HepG2 (cell line): ENCODE data around the gene INHA. TPM values are rescaled to one million over a fixed set of nuclear protein-coding genes. Genes with fewer than 3 reads are reported as not detected.

Experiments
- ELK4 ChIP-seq: sonication (generic); formaldehyde crosslinking; IDR thresholded peaks from 2 replicates; pipeline ENCODE4 v1.9.0; 2021; ENCODE audit warnings: missing genetic modification reagents, borderline replicate concordance
- GATA4 ChIP-seq: sonication (generic); IDR thresholded peaks from 2 replicates; pipeline ENCODE4 v1.6.1; 2016; ENCODE audit warnings: antibody characterized with exemption, low read depth, borderline replicate concordance
- MNT ChIP-seq: fragments of 450-650 bp; IDR thresholded peaks from 2 replicates; pipeline ENCODE4 v1.6.1; 2016
- MXI1 ChIP-seq: IDR thresholded peaks from 3 replicates; pipeline ENCODE4 v1.6.1; 2012; ENCODE audit warnings: low read depth, low read length, inconsistent platforms, borderline replicate concordance
- NFE2L2 ChIP-seq: fragments of 150-350 bp; IDR thresholded peaks from 2 replicates; pipeline ENCODE4 v1.6.1; 2014; ENCODE audit warnings: low read length
- RFXANK ChIP-seq: IDR thresholded peaks from 2 replicates; pipeline ENCODE4 v1.6.1; 2016
- SETDB1 ChIP-seq: sonication (generic); formaldehyde crosslinking; IDR thresholded peaks from 2 replicates; pipeline ENCODE4 v1.5.1; 2020; ENCODE audit warnings: missing genetic modification reagents, mild to moderate bottlenecking, borderline replicate concordance
- SNAPC2 ChIP-seq: sonication (generic); formaldehyde crosslinking; IDR thresholded peaks from 2 replicates; pipeline ENCODE4 v1.8.1; 2022; ENCODE audit warnings: mild to moderate bottlenecking, missing genetic modification reagents
- ZNF292 ChIP-seq: sonication (generic); formaldehyde crosslinking; IDR thresholded peaks from 2 replicates; pipeline ENCODE4 v1.8.1; 2022; ENCODE audit warnings: mild to moderate bottlenecking, low read depth, missing genetic modification reagents, borderline replicate concordance
- ZNF652 ChIP-seq: IDR thresholded peaks from 2 replicates; pipeline ENCODE4 v1.6.1; 2016; ENCODE audit warnings: low read depth, borderline replicate concordance
- ZNF687 ChIP-seq: sonication (generic); formaldehyde crosslinking; IDR thresholded peaks from 2 replicates; pipeline ENCODE4 v1.5.1; 2020; ENCODE audit warnings: mild to moderate bottlenecking, missing genetic modification reagents, moderate library complexity
- ZNF775 ChIP-seq: sonication (generic); formaldehyde crosslinking; IDR thresholded peaks from 2 replicates; pipeline ENCODE4 v1.4.0; 2020; ENCODE audit warnings: missing genetic modification reagents, mild to moderate bottlenecking, moderate library complexity, borderline replicate concordance
- ZNF883 ChIP-seq: sonication (generic); formaldehyde crosslinking; IDR thresholded peaks from 2 replicates; pipeline ENCODE4 v1.5.1; 2020; ENCODE audit warnings: mild to moderate bottlenecking, missing genetic modification reagents; ENCODE audit errors: not compliant biosample characterization
- polyA plus RNA-seq, 8 experiments: library from polyadenylated mRNA; depleted of rRNA in 3 of 8; stranded (reverse) in 7 of 8; unstranded in 1 of 8; fragments of >200 nt; fragmentation: Illumina TruSeq in 4 of 8; extraction: Trizol in 4 of 8; gene quantifications; 2 replicates each; pipeline versions ENCODE4 v1.2.1 to v1.2.3, GENCODE V29; 2011 to 2016; ENCODE audit warnings: low read depth in 4 of 8, missing spikeins in 1 of 8, mixed read lengths in 1 of 8; ENCODE audit not compliant: insufficient read depth in 1 of 8
- total RNA-seq, 5 experiments: library from RNA; depleted of rRNA; stranded (reverse); fragments of >200 nt; fragmentation: Illumina TruSeq; extraction: Trizol; gene quantifications; 2 replicates each; pipeline ENCODE4 v1.2.3, GENCODE V29; 2016; ENCODE audit warnings: low read depth in 1 of 5
- TF ChIP-seq, protein P1 (sequence below): sonication (generic); formaldehyde crosslinking; IDR thresholded peaks from 2 replicates; pipeline ENCODE4 v1.4.0; 2020; ENCODE audit warnings: missing genetic modification reagents, low read depth, mild to moderate bottlenecking, borderline replicate concordance
- TF ChIP-seq, protein P2 (sequence below): sonication (generic); formaldehyde crosslinking; IDR thresholded peaks from 2 replicates; pipeline ENCODE4 v1.9.0; 2021; ENCODE audit warnings: missing genetic modification reagents, borderline replicate concordance

The INHA gene
- total and polyA plus RNA-seq, 2 of the 13 experiments (the other 11 are each of a cell fraction or from before 2014, with no cell fraction given): 4.1 to 15.2 TPM

GRCh38 chr2:219561179-219562048 lies 10.7 kb upstream of the INHA start (continued):
- TF ChIP-seq ELK4 (CRISPR knock-in tag): no peak
- TF ChIP-seq SNAPC2 (CRISPR knock-in tag): peak; percentile 51; the same call in 1 of the 2 replicates
- no peak for TF ChIP-seq SETDB1 (CRISPR knock-in tag)
- no peak for TF ChIP-seq RFXANK (CRISPR knock-in tag)
- TF ChIP-seq ZNF883 (CRISPR knock-in tag): no peak
- peak; percentile 60 for TF ChIP-seq ZNF687 (CRISPR knock-in tag)
- TF ChIP-seq, protein P1, sequence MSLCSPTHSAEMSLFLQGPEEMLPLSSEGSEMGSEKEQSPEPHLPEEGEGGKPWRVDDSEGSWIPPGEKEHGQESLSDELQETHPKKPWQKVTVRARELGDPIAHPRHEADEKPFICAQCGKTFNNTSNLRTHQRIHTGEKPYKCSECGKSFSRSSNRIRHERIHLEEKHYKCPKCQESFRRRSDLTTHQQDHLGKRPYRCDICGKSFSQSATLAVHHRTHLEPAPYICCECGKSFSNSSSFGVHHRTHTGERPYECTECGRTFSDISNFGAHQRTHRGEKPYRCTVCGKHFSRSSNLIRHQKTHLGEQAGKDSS (CRISPR knock-in tag): no peak
- no peak for TF ChIP-seq GATA4
- TF ChIP-seq, protein P2, sequence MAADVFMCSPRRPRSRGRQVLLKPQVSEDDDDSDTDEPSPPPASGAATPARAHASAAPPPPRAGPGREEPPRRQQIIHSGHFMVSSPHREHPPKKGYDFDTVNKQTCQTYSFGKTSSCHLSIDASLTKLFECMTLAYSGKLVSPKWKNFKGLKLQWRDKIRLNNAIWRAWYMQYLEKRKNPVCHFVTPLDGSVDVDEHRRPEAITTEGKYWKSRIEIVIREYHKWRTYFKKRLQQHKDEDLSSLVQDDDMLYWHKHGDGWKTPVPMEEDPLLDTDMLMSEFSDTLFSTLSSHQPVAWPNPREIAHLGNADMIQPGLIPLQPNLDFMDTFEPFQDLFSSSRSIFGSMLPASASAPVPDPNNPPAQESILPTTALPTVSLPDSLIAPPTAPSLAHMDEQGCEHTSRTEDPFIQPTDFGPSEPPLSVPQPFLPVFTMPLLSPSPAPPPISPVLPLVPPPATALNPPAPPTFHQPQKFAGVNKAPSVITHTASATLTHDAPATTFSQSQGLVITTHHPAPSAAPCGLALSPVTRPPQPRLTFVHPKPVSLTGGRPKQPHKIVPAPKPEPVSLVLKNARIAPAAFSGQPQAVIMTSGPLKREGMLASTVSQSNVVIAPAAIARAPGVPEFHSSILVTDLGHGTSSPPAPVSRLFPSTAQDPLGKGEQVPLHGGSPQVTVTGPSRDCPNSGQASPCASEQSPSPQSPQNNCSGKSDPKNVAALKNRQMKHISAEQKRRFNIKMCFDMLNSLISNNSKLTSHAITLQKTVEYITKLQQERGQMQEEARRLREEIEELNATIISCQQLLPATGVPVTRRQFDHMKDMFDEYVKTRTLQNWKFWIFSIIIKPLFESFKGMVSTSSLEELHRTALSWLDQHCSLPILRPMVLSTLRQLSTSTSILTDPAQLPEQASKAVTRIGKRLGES (CRISPR knock-in tag): no peak
- 0 out of 3 replicates have a peak, but pooled peaks have one; percentile 18 for TF ChIP-seq MXI1
- no peak for TF ChIP-seq ZNF292
- no peak for TF ChIP-seq MNT
- TF ChIP-seq NFE2L2: no peak
- TF ChIP-seq ZNF775 (CRISPR knock-in tag): no peak
- TF ChIP-seq ZNF652: no peak
